Coronary artery (tissue), 2 donors: ENCODE measurements around the gene RNF224.

Source experiments
- DNase-seq: peaks from one replicate; pipeline ENCODE4 v3.0.0-alpha.2; 2017; ENCODE audit warnings: low spot score
- H3K27ac ChIP-seq, 2 donors: fragments of 200-600 bp; sonication (generic); one replicate each; pipeline ENCODE4 v1.5.1; 2016 to 2019
- H3K4me3 ChIP-seq: fragments of 200-600 bp; sonication (generic); 2 replicates; pipeline ENCODE4 v1.5.1; 2016; ENCODE audit warnings: mild to moderate bottlenecking, moderate library complexity
- CTCF ChIP-seq: fragments of 200-600 bp; sonication (generic); IDR thresholded peaks from one replicate; pipeline ENCODE4 v1.5.1; 2019; ENCODE audit warnings: antibody characterized with exemption

Gene RNF224

DNA sequence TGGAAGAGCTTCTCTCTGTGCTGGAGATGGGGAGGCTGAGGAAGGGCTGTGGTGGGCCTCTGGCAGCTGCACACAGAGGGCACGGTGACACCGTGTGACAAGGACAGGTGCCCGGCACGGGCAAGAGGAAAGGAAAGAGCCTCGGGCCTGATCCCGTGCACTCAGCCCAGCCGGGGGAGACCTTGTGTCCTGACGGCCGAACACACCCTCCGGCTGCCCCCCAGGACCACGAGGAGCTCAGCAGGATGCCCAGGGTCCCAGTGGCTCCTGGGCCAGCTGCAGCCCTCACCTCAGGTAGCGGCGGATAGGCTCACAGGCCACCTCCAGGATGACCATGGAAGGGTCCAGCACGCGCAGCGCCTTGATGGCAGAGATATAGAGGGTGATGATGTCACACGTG is 44.5 kb upstream of the RNF224 start:
- TF ChIP-seq CTCF = no peak

DNA sequence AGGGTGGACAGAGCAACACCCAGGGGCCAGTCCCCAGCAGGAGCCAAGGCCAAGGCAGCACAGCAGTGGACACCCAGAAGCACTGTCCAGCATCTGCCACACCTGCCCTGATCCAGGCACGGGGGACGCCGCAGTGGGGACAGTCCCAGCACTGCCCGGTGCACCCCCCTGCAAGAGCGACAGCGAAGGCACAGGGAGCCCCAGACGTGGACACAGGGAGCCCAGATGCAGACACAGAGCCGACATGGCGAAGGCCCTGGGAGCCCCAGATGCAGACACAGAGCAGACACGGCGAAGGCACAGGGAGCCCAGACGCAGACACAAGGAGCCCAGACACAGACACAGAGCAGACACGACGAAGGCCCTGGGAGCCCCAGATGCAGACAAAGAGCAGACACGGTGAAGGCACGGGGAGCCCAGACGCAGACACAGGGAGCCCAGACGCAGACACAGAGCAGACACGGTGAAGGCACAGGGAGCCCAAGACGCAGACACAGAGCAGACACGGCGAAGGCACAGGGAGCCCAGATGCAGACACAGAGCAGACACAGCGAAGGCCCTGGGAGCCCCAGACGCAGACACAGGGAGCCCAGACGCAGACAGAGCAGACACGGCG is 43.2 kb upstream of the RNF224 start:
- H3K27ac ChIP-seq = no peak overlapping the region
- no peak for DNase-seq
- no peak overlapping the region for H3K4me3 ChIP-seq
- TF ChIP-seq CTCF = no peak

More for the DNA sequence above, 44.5 kb upstream of the RNF224 start:
- Histone ChIP-seq H3K4me3 (no peak overlapping the region), H3K27ac (no peak overlapping the region)
- DNase-seq = no peak

- no peak for TF ChIP-seq CTCF
- no peak for DNase-seq
- Histone ChIP-seq H3K4me3 (no peak overlapping the region), H3K27ac (no peak overlapping the region)
Measured at GRCh38 chr9:137184881-137185660, 42.2 kb upstream of the RNF224 start.

- no peak for DNase-seq
- Histone ChIP-seq H3K4me3 (no peak overlapping the region), H3K27ac (no peak overlapping the region)
Measured at GRCh38 chr9:137185921-137186320, 41.4 kb upstream of the RNF224 start.

DNA sequence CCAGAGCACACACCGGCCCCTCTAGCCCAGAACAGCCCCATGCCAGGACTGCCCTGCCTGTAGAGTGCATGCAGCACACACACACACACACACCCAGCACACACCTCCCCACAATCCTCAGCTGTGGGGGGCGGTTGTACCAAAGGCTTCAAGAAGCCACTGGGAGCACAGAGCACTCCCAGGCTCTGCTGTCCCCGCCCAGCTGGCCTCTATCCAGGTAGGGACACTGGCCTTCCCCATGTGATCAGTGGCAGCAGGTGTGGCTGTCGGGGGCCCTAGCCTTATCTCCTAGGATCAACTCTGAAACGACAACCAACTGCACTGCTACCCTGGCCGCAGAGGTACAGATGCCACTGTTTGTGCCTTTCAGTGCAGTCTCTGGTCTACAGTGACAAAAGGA is 40.9 kb upstream of the RNF224 start:
- no peak for DNase-seq
- Histone ChIP-seq H3K27ac (no peak overlapping the region), H3K4me3 (peak overlapping the region; percentile 93)
- no peak for TF ChIP-seq CTCF

More at GRCh38 chr9:137185921-137186320, 41.4 kb upstream of the RNF224 start:
- TF ChIP-seq CTCF = no peak

- TF ChIP-seq CTCF = no peak
- Histone ChIP-seq H3K27ac (no peak overlapping the region), H3K4me3 (peak overlapping the region; percentile 93)
- DNase-seq = no peak
Measured at GRCh38 chr9:137187386-137187785, 39.9 kb upstream of the RNF224 start.

DNA sequence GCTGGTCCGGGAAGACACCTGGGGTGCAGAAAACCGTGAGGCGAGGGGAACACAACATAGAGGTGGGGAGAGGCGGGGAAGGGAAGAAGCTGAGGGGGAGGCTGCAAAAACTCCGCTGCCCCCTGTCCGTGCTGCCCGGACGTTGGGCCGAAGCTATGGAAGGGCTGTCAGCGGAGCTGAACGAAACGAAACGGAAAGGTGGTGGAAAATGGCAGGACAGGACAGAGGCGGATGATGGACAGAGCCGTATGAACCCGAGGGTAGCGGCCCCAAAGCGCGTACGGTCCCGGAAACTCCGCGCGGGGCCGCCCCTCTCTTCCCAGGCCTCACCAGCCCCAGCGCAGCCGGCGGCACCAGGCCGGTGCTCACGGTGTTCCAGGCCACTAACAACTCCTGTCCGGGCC is 39.2 kb upstream of the RNF224 start:
- TF ChIP-seq CTCF = no peak
- Histone ChIP-seq H3K27ac (peak overlapping the region; percentile 83 to 98), H3K4me3 (peak overlapping the region; percentile 93)
- DNase-seq = no peak
